Neural cell (in vitro differentiated cells): ENCODE measurements around the gene KCNJ1. TPM values are rescaled to one million over a fixed set of nuclear protein-coding genes. Genes with fewer than 3 reads are reported as not detected.

ENCODE experiments used
- H2AFZ ChIP-seq: fragments of 200-600, 300-800 bp; sonication (generic), shearing (Covaris generic); 2 replicates; pipeline ENCODE4 v1.6.0; 2014; ENCODE audit warnings: low read depth, mild to moderate bottlenecking, antibody characterized with exemption, low read length, moderate library complexity
- H3F3A ChIP-seq: fragments of 200-600 bp; shearing (Covaris generic); 2 replicates; pipeline ENCODE4 v1.6.1; 2016; ENCODE audit warnings: mild to moderate bottlenecking, moderate library complexity, mixed read lengths, antibody characterized with exemption, low read length; ENCODE audit not compliant: insufficient read depth, poor library complexity, severe bottlenecking
- H3K27ac ChIP-seq: fragments of 200-600, 300-800 bp; sonication (generic), shearing (Covaris generic); 2 replicates; pipeline ENCODE4 v1.5.1; 2014; ENCODE audit warnings: mild to moderate bottlenecking, low read length, moderate library complexity
- H3K27me3 ChIP-seq: fragments of 300-800, 200-600 bp; sonication (generic), shearing (Covaris generic); 2 replicates; pipeline ENCODE4 v1.6.0; 2014; ENCODE audit warnings: mild to moderate bottlenecking, low read depth, low read length, moderate library complexity; ENCODE audit not compliant: insufficient read depth
- H3K36me3 ChIP-seq: fragments of 300-800, 200-600 bp; sonication (generic), shearing (Covaris generic); 2 replicates; pipeline ENCODE4 v1.5.1; 2014; ENCODE audit warnings: mild to moderate bottlenecking, antibody characterized with exemption, low read length, moderate library complexity; ENCODE audit not compliant: insufficient read depth
- H3K4me2 ChIP-seq: fragments of 300-800, 200-600 bp; sonication (generic), shearing (Covaris generic); 2 replicates; pipeline ENCODE4 v1.6.0; 2014; ENCODE audit warnings: mild to moderate bottlenecking, low read length
- H3K4me3 ChIP-seq: fragments of 300-800, 200-600 bp; sonication (generic), shearing (Covaris generic); 2 replicates; pipeline ENCODE4 v1.5.1; 2014; ENCODE audit warnings: mild to moderate bottlenecking, low read length, moderate library complexity
- H3K79me2 ChIP-seq: fragments of 200-600 bp; shearing (Covaris generic); replicated peaks from 2 replicates; pipeline ENCODE4 v1.6.0; 2014; ENCODE audit warnings: mild to moderate bottlenecking, low read length, moderate library complexity; ENCODE audit not compliant: insufficient read depth
- H3K9ac ChIP-seq: fragments of 300-800, 200-600 bp; sonication (generic), shearing (Covaris generic); 2 replicates; pipeline ENCODE4 v1.6.1; 2016; ENCODE audit warnings: mild to moderate bottlenecking, low read length, mixed read lengths
- H3K9me2 ChIP-seq: fragments of 200-600 bp; shearing (Covaris generic); 2 replicates; pipeline ENCODE4 v1.6.1; 2016; ENCODE audit warnings: mild to moderate bottlenecking, low read length, mixed read lengths; ENCODE audit not compliant: insufficient read depth
- H3K9me3 ChIP-seq: fragments of 200-600, 300-800 bp; sonication (generic), shearing (Covaris generic); 2 replicates; pipeline ENCODE4 v1.6.1; 2016; ENCODE audit warnings: mild to moderate bottlenecking, mixed run types, low read length, moderate library complexity, mixed read lengths
- H4K20me1 ChIP-seq: fragments of 200-600 bp; shearing (Covaris generic); 2 replicates; pipeline ENCODE4 v1.6.1; 2016; ENCODE audit warnings: mild to moderate bottlenecking, mixed run types; ENCODE audit not compliant: insufficient read depth
- CTCF ChIP-seq: fragments of 450-650 bp; IDR thresholded peaks from 2 replicates; pipeline ENCODE4 v1.5.1; 2014; ENCODE audit warnings: antibody characterized with exemption, mild to moderate bottlenecking, moderate library complexity; ENCODE audit not compliant: poor library complexity, severe bottlenecking
- EP300 ChIP-seq: fragments of 450-650 bp; conservative IDR thresholded peaks from 2 replicates; pipeline ENCODE4 v1.6.1; 2014; ENCODE audit warnings: antibody characterized with exemption, mild to moderate bottlenecking, moderate library complexity; ENCODE audit not compliant: poor library complexity, severe bottlenecking
- EZH2 ChIP-seq: fragments of 200-600, 300-800 bp; shearing (Covaris generic), sonication (generic); IDR thresholded peaks from 2 replicates; pipeline ENCODE4 v1.6.1; 2014; ENCODE audit warnings: antibody characterized with exemption, low read length, borderline replicate concordance, mild to moderate bottlenecking; ENCODE audit not compliant: insufficient read depth, poor library complexity, severe bottlenecking
- POLR2AphosphoS5 ChIP-seq: IDR thresholded peaks from 2 replicates; pipeline ENCODE4 v1.6.1; 2012
- RAD21 ChIP-seq: fragments of 450-650 bp; conservative IDR thresholded peaks from 2 replicates; pipeline ENCODE4 v1.6.1; 2014; ENCODE audit warnings: antibody characterized with exemption, mild to moderate bottlenecking, moderate library complexity
- SMC3 ChIP-seq: fragments of 450-650 bp; conservative IDR thresholded peaks from 2 replicates; pipeline ENCODE4 v1.6.1; 2014; ENCODE audit warnings: antibody characterized with exemption, mild to moderate bottlenecking, moderate library complexity; ENCODE audit not compliant: poor library complexity
- TAF1 ChIP-seq: IDR thresholded peaks from 2 replicates; pipeline ENCODE4 v1.6.1; 2012; ENCODE audit warnings: low read depth
- polyA plus RNA-seq: library from polyadenylated mRNA; depleted of rRNA; stranded (reverse); fragments of >200 nt; gene quantifications from 2 replicates; pipeline ENCODE4 v1.2.3, GENCODE V29; 2014
- TF ChIP-seq, protein P1 (sequence below): IDR thresholded peaks from 2 replicates; pipeline ENCODE4 v1.6.1; 2012; ENCODE audit warnings: borderline replicate concordance

The KCNJ1 gene
- polyA plus RNA-seq, 1 donor from 2014 or later = 0.22 TPM

DNA sequence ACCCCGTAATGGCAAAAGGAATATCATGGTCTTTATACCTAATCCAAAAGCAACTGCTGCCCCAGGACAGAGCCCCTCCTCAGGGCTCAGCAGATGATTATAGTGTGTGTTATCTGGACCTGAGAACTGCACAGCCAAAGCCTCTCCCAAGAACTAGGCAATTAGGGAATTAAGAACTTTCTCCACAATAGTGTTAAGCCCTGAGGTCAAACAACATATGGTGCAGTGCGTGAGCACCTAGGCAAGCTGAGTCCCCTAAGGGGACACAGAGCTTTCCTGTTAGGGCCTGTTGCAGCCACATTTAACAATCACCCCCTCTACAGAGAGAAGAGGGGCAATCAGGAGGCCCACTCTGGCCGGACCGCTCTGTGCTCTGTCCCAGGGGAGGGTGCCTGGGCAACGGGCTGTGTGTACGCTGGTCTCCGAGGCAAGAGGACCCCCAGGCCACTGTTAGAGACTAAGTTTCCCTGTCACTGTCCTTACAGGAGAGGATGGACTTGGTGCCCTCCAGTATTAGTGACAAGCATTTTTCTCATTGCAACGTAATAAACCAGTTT, 22.6 kb upstream of the KCNJ1 start:
- Histone ChIP-seq H4K20me1 (no peaks in the 10 kb centered on the region), H3K27me3 (peaks cover 45% of the 10 kb centered on the region), H3F3A (no peaks in the 10 kb centered on the region), H3K9ac (no peak overlapping the region), H3K27ac (no peak overlapping the region), H3K36me3 (no peaks in the 10 kb centered on the region), H3K4me2 (no peak overlapping the region), H3K9me2 (no peaks in the 10 kb centered on the region), H3K4me3 (peak overlapping the region; percentile 79), H3K79me2 (no peaks in the 10 kb centered on the region), H2AFZ (no peak overlapping the region), H3K9me3 (no peaks in the 10 kb centered on the region)
- TF ChIP-seq RAD21 (no peak), EP300 (no peak), SMC3 (no peak), TAF1 (no peak), POLR2AphosphoS5 (no peak), CTCF (no peak), EZH2 (no peak)
- TF ChIP-seq, protein P1, sequence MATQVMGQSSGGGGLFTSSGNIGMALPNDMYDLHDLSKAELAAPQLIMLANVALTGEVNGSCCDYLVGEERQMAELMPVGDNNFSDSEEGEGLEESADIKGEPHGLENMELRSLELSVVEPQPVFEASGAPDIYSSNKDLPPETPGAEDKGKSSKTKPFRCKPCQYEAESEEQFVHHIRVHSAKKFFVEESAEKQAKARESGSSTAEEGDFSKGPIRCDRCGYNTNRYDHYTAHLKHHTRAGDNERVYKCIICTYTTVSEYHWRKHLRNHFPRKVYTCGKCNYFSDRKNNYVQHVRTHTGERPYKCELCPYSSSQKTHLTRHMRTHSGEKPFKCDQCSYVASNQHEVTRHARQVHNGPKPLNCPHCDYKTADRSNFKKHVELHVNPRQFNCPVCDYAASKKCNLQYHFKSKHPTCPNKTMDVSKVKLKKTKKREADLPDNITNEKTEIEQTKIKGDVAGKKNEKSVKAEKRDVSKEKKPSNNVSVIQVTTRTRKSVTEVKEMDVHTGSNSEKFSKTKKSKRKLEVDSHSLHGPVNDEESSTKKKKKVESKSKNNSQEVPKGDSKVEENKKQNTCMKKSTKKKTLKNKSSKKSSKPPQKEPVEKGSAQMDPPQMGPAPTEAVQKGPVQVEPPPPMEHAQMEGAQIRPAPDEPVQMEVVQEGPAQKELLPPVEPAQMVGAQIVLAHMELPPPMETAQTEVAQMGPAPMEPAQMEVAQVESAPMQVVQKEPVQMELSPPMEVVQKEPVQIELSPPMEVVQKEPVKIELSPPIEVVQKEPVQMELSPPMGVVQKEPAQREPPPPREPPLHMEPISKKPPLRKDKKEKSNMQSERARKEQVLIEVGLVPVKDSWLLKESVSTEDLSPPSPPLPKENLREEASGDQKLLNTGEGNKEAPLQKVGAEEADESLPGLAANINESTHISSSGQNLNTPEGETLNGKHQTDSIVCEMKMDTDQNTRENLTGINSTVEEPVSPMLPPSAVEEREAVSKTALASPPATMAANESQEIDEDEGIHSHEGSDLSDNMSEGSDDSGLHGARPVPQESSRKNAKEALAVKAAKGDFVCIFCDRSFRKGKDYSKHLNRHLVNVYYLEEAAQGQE = no peak

DNA sequence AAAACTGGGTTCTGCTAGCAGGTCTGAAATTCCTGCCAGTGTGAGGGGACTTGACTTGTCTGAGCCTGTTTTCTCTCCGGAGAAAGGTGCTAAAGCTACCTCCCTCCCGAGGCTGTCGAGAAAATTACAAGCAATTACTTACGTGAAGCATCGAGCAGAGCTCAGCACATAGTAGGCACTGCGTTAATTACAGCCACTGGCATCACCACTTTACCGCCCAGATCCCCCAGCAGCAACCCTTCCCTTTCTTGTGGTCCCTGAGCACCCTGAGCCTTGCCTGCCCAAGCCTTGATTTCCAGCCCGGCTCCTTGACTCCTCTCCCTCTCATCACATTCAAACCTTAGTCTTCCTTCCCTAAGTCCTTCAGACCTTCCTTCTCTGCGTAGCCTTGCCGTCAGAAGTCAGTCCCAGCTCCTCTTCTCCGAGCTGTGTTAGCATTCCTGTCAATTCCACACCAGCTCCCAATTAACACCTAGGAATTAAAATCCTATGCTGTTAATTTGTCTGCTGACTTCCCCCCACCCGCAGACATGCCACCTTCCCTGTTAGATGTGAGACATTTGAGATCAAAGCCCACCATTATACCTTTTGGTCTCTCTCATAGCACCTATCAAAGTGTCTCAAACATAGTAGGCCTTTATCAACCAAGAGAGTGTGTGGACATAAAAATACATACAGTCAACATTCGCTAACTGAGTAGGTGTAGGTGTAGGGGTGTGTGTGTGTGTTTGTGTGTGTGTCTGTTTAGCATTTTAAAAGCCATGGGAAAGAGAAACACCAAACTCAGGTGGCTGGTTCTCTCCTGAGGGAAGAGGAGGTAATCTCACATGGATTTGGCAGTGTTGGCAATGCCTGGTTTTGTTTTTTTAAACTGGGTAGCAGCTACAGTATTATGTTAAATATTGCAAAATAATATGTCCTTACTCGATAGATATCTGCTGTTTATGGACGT, 21.2 kb upstream of the KCNJ1 start:
- no peak overlapping the region for H3K9ac ChIP-seq

More for the DNA sequence above, 21.2 kb upstream of the KCNJ1 start:
- Histone ChIP-seq H3K79me2 (no peaks in the 10 kb centered on the region), H3K4me2 (no peak overlapping the region), H2AFZ (no peak overlapping the region), H3K27ac (no peak overlapping the region), H3K36me3 (no peaks in the 10 kb centered on the region), H4K20me1 (no peaks in the 10 kb centered on the region), H3K27me3 (peaks cover 45% of the 10 kb centered on the region), H3K9me2 (no peaks in the 10 kb centered on the region), H3K9me3 (no peaks in the 10 kb centered on the region), H3F3A (no peaks in the 10 kb centered on the region), H3K4me3 (no peak overlapping the region)
- no peak for TF ChIP-seq EZH2
